ENCODE results near the gene MFSD1.
A peak's percentile ranks its signal among the peaks of the same experiment; 100 is the strongest.
"Not testable (repeated sequence)": the region's sequence is repeated elsewhere in the genome, so short reads cannot be mapped to it uniquely, and the experiment has no call there.

MFSD1 gene

GRCh38 chr3:158785972-158786371 lies 15.9 kb upstream of the MFSD1 start:
- TF ChIP-seq POLR2A (IDR thresholded peaks at IDR 0.05; ENCODE audit: low read length), result no peak
- no peak for DNase-seq

GRCh38 chr3:158788446-158788845 lies 13.4 kb upstream of the MFSD1 start:
- no peak for DNase-seq
- TF ChIP-seq GATA1 (IDR thresholded peaks at IDR 0.05; ENCODE audit: low read depth, low read length) (no peak), POLR2A (IDR thresholded peaks at IDR 0.05; ENCODE audit: low read length) (no peak)

DNA sequence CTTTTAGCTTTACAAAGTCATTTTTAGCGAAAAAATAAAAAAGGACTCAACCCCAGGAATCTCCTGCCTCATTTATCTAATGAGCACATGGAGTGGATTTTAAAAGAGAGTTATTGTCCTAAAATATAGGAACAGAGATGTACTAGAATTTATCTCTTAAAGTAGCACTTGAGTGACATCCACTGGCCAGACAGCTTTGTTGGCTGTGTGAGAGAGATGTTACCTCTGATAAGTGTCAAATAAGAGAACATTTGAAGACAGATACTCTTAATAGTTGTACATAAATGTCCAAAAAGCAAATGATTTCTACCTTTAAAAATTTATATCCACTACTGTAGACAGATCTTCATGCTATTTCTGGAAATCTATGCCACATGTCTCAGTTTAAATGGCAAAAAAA lies 12.3 kb upstream of the MFSD1 start:
- TF ChIP-seq POLR2A (IDR thresholded peaks at IDR 0.05; ENCODE audit: low read length), result no peak
- no peak for TF ChIP-seq GATA1 (IDR thresholded peaks at IDR 0.05; ENCODE audit: low read depth, low read length)
- peak; percentile 84 to 85 for DNase-seq

GRCh38 chr3:158790901-158791589 lies 10.8 kb upstream of the MFSD1 start:
- DNase-seq, result peak; percentile 86 to 88

GRCh38 chr3:158791590-158791920 lies 10.3 kb upstream of the MFSD1 start:
- DNase-seq, result not testable (repeated sequence)

More at GRCh38 chr3:158790901-158791589, 10.8 kb upstream of the MFSD1 start:
- TF ChIP-seq GATA1 (IDR thresholded peaks at IDR 0.05; ENCODE audit: low read depth, low read length), result no peak
- peak; percentile 24 for TF ChIP-seq POLR2A (IDR thresholded peaks at IDR 0.05; ENCODE audit: low read length)

DNA sequence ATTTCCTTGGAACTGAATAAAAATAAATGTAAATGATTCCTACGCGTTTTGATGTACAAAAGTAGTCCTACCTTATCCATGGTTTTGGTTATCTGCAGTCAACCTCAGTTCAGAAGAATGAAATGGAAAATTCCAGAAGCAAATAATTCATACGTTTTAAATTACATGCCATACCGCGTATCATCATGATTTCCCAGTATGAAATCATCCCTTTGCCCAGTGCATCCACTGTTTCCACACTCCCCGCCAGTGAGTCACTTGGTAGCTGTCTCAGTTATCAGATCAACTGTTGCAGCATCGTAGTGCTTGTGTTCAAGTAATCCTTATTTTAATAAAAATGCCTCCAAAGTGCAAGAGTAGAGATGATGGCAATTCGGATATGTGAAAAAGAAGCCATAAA lies 9.1 kb upstream of the MFSD1 start:
- DNase-seq, result peak; percentile 26 to 68
- TF ChIP-seq GATA1 (IDR thresholded peaks at IDR 0.05; ENCODE audit: low read depth, low read length), result no peak
- TF ChIP-seq POLR2A (IDR thresholded peaks at IDR 0.05; ENCODE audit: low read length), result no peak

DNA sequence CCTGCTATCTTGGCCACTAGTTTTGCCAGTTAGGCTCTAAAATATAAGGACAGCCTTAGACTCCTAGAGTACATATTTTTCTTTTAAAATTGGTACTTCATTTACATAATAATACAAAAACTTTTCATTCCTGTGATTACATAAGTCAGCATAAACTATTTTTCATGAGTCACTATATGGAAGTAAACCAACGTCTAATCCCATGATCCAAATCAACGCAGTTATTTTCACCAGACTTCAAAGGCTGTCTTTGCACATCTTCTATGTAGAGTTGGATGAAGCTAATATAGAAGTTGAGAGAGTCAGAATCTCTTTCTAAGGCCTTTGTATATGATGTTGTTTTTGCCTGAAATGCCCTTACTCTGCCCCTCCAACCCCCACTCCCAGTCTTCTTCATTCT lies 7.6 kb upstream of the MFSD1 start:
- DNase-seq, result no peak

DNA sequence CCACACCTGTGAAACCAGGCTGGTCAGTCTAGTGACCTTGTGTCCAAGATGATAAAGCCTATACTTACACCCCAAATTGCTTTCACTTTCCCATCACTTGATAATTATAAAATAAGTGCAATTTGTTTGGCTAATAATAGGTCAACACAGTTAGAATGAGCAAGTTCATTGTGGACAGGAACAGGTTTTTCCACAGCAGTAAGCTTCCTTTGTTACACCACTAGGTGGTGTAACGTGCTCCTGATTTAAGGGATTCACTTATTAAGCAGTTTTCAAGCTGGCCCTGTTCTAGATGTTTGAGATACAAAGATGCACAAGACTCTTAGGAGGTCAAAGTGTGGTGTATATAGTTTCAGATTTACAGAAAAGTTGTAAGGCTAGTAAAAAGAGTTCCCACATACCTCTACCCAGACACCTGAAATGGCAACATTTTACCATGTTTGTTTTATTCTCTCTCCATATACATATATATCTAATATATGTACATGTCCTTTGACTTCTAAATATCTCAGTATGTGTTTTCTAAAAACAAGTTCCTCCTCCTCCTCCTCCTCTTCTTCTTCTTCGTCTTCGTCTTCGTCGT lies 6.8 kb upstream of the MFSD1 start:
- peak; percentile 54 to 65 for DNase-seq
- TF ChIP-seq POLR2A (IDR thresholded peaks at IDR 0.05; ENCODE audit: low read length), result no peak
- TF ChIP-seq GATA1 (IDR thresholded peaks at IDR 0.05; ENCODE audit: low read depth, low read length), result no peak

More for the DNA sequence above, 7.6 kb upstream of the MFSD1 start:
- TF ChIP-seq POLR2A (IDR thresholded peaks at IDR 0.05; ENCODE audit: low read length) (no peak), GATA1 (IDR thresholded peaks at IDR 0.05; ENCODE audit: low read depth, low read length) (no peak)

DNA sequence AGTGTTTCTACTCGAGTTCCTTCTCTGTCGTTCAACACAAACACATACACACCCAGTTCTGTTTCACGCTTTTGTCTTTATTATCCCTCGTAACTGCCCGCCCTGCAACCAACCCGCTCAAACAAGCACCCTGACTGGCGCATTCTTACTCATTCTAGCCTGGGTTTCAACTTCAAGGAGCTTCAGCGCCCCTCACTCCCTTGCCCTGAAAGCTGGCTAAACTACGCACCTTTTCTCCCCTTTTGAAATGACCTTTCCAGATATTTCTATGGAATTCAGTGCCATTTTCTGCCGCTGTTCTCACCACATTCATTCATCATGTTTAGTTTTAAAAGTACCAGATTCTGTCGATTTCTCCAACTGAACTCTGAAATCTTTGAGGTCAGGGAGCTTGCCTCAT lies 653 bp upstream of the MFSD1 start:
- peak; percentile 35 to 56 for DNase-seq
- no peak for TF ChIP-seq GATA1 (IDR thresholded peaks at IDR 0.05; ENCODE audit: low read depth, low read length)
- no peak for TF ChIP-seq POLR2A (IDR thresholded peaks at IDR 0.05; ENCODE audit: low read length)

GRCh38 chr3:158802409-158803268 lies 785 bp downstream of the MFSD1 start:
- no peak for TF ChIP-seq GATA1 (IDR thresholded peaks at IDR 0.05; ENCODE audit: low read depth, low read length)
- no peak for TF ChIP-seq POLR2A (IDR thresholded peaks at IDR 0.05; ENCODE audit: low read length)
- DNase-seq, result peak; percentile 70 to 80

- DNase-seq, result peak in 1 of 2 experiments; percentile 8
- TF ChIP-seq POLR2A (IDR thresholded peaks at IDR 0.05; ENCODE audit: low read length), result no peak
- no peak for TF ChIP-seq GATA1 (IDR thresholded peaks at IDR 0.05; ENCODE audit: low read depth, low read length)
These were observed 2.6 kb downstream of the MFSD1 start for GRCh38 chr3:158804441-158804840.

- no peak for TF ChIP-seq POLR2A (IDR thresholded peaks at IDR 0.05; ENCODE audit: low read length)
- no peak for TF ChIP-seq GATA1 (IDR thresholded peaks at IDR 0.05; ENCODE audit: low read depth, low read length)
- no peak for DNase-seq
These were observed 6.8 kb downstream of the MFSD1 start for GRCh38 chr3:158808697-158809096.

DNA sequence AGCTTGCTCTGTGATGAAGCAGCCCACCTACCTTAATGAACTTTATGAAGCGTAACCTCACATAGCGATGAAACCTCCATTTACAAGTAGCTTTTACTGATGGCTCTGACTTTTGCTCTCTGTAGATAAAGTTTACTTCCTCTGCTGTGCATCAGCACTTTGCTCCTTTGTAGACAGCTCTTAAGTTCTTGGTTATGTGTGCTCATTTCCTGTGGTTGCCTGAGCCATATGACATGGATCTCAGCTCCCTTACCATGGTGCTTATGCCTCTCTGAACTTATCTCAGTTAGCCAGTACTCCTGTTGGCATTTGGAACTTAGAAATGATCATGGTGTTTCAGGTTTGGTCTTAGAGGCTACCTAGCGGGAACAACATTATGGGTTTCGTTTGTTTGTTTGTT lies 7.8 kb downstream of the MFSD1 start:
- no peak for DNase-seq
- TF ChIP-seq GATA1 (IDR thresholded peaks at IDR 0.05; ENCODE audit: low read depth, low read length) (no peak), POLR2A (IDR thresholded peaks at IDR 0.05; ENCODE audit: low read length) (no peak)

DNA sequence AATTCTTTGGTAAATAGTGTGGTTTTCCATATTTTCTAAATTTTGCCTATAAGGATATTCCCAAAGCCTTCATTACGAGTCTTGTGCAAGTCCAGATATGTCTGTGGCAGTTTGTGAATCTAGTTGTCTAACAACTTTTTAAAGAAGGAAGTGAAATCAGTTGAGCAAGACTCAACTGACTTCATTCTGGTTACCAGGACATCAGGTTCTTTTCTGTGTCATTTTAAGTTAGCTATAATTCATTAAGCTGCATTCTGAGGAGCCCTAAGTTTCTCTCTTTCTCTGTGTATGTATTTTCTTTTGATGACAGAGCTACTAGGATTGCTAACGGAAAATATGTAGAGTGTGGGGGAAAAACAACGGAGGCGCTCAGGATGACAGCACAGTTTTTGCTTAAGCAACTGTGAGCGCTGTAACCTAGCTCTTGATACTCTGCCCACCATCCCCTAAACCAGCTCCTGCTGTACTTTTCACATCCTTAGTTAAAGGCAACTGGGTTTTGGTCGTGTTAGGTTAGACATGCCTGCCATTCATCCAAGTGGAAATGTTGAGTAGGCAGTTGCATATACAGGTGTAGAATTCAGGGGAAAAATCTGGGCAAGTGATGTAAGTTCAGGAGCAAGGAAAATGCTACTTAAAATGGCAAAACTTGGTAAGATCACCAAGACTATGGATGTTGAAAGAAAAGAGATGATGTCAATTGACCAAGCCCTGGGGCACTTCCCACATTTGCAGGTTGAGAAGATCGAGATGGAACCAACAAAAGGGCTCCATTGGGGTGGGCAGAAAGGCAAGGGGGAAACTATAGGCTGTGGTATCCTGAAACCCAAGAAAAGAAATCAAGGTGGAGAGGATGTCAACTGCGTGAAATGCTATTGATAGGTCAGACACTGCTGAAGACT lies 9.2 kb downstream of the MFSD1 start:
- TF ChIP-seq POLR2A (IDR thresholded peaks at IDR 0.05; ENCODE audit: low read length) (no peak), GATA1 (IDR thresholded peaks at IDR 0.05; ENCODE audit: low read depth, low read length) (no peak)
- no peak for DNase-seq
